HCT116 (cell line): ENCODE measurements around the gene RGCC. TPM values are rescaled to one million over a fixed set of nuclear protein-coding genes. Genes with fewer than 3 reads are reported as not detected.

Experiments used
- ATAC-seq: fragments of 200-7000 bp; cut with Tn5 transposase; 2 replicates; pipeline ENCODE4 v1.9.1; 2020; ENCODE audit warnings: mild to moderate bottlenecking, moderate library complexity
- BruUV-seq: library from RNA; stranded (reverse); fragments of 400-500 nt; replicated peaks from 2 replicates; lab custom pipeline; 2021; lab: Mats Ljungman, UMichigan
- CTCF ChIA-PET: fragments of 300-600 bp; sonication (Branson Sonifier 250); formaldehyde crosslinking; loops from one replicate; lab custom pipeline; 2021; ENCODE audit warnings: antibody characterized with exemption; lab: Charles Lee
- POLR2A ChIA-PET: fragments of 300-600, 350-600 bp; sonication (Branson Sonifier 250); formaldehyde crosslinking; loops from one replicate; lab custom pipeline; 2021; ENCODE audit warnings: antibody characterized with exemption; lab: Charles Lee
- RAD21 ChIA-PET, 2 experiments: fragments of 300-600 bp; sonication (Branson Sonifier 250); formaldehyde crosslinking; loops; one replicate each; lab custom pipeline; 2023; ENCODE audit warnings: low total read pairs in 2 of 2; ENCODE audit not compliant: uncharacterized antibody in 2 of 2, unreplicated experiment in 2 of 2, low non-redundant PET in 1 of 2; lab: Charles Lee
- DNase-seq: peaks from one replicate; pipeline ENCODE4 v3.0.0-alpha.2; 2010; ENCODE audit warnings: low read depth, low spot score
- H2AFZ ChIP-seq: fragments of 200-600 bp; shearing (Covaris generic), sonication (generic); 2 replicates; pipeline ENCODE4 v1.6.1; 2017; ENCODE audit warnings: low read depth, mixed run types, mixed read lengths, antibody characterized with exemption, low read length; ENCODE audit not compliant: poor library complexity, severe bottlenecking
- H3K27ac ChIP-seq: 2 replicates; pipeline ENCODE4 v1.5.1; 2012; ENCODE audit warnings: low read depth, low read length
- H3K27me3 ChIP-seq: fragments of 200-600 bp; sonication (generic); 2 replicates; pipeline ENCODE4 v1.6.1; 2016; ENCODE audit warnings: mixed run types, low read length, mixed read lengths; ENCODE audit not compliant: insufficient read depth
- H3K36me3 ChIP-seq, 2 experiments: fragments of 200-500 bp in 1 of 2; fragments of 200-600 bp in 1 of 2; sonication (Bioruptor generic) in 1 of 2; sonication (generic) in 1 of 2; 2 replicates each; pipeline versions ENCODE4 v1.5.1 to v1.6.1; 2014 to 2016; ENCODE audit warnings: low read length in 2 of 2, inconsistent platforms in 1 of 2, mixed read lengths in 1 of 2, mixed run types in 1 of 2; ENCODE audit not compliant: insufficient read depth in 2 of 2, control insufficient read depth in 1 of 2
- H3K4me1 ChIP-seq, 2 experiments: fragments of 200-600 bp in 1 of 2; sonication (generic) in 1 of 2; 2 replicates each; pipeline versions ENCODE4 v1.5.1 to v1.6.1; 2012 to 2017; ENCODE audit warnings: low read length in 2 of 2, inconsistent platforms in 1 of 2, mild to moderate bottlenecking in 1 of 2, mixed read lengths in 1 of 2, mixed run types in 1 of 2, moderate library complexity in 1 of 2; ENCODE audit not compliant: insufficient read depth in 2 of 2, control insufficient read depth in 1 of 2
- H3K4me2 ChIP-seq: fragments of 200-600 bp; sonication (generic); 2 replicates; pipeline ENCODE4 v1.6.1; 2017; ENCODE audit warnings: mixed run types, low read length, mixed read lengths
- H3K4me3 ChIP-seq, 2 experiments: fragments of 200-600 bp in 1 of 2; sonication (generic) in 1 of 2; replicated peaks in 1 of 2; 2 replicates each; pipeline ENCODE4 v1.5.1; 2011 to 2016; ENCODE audit warnings: low read length in 2 of 2, control low read depth in 1 of 2, low read depth in 1 of 2, mild to moderate bottlenecking in 1 of 2, mixed read lengths in 1 of 2, mixed run types in 1 of 2
- H3K79me2 ChIP-seq: fragments of 200-600 bp; sonication (generic); 2 replicates; pipeline ENCODE4 v1.6.1; 2017; ENCODE audit warnings: mild to moderate bottlenecking, mixed run types, low read length, moderate library complexity, mixed read lengths; ENCODE audit not compliant: insufficient read depth
- H3K9ac ChIP-seq: fragments of 200-600 bp; sonication (generic); 2 replicates; pipeline ENCODE4 v1.6.1; 2016; ENCODE audit warnings: low read length, mixed read lengths
- H3K9me2 ChIP-seq: fragments of 200-600 bp; sonication (generic), shearing (Covaris generic); 2 replicates; pipeline ENCODE4 v1.6.1; 2017; ENCODE audit warnings: mixed run types, mild to moderate bottlenecking, moderate library complexity; ENCODE audit not compliant: insufficient read depth
- H3K9me3 ChIP-seq, 2 experiments: fragments of 200-500 bp in 1 of 2; fragments of 200-600 bp in 1 of 2; sonication (Bioruptor generic) in 1 of 2; sonication (generic) in 1 of 2; 2 replicates each; pipeline ENCODE4 v1.6.1; 2014 to 2017; ENCODE audit warnings: low read length in 2 of 2, mixed read lengths in 2 of 2, inconsistent platforms in 1 of 2, low read depth in 1 of 2, mild to moderate bottlenecking in 1 of 2, mixed run types in 1 of 2, moderate library complexity in 1 of 2; ENCODE audit not compliant: control insufficient read depth in 1 of 2, insufficient read depth in 1 of 2
- H4K20me1 ChIP-seq: fragments of 200-600 bp; sonication (generic), shearing (Covaris generic); 2 replicates; pipeline ENCODE4 v1.6.1; 2017; ENCODE audit warnings: mixed run types, mild to moderate bottlenecking, moderate library complexity; ENCODE audit not compliant: insufficient read depth
- CEBPB ChIP-seq: IDR thresholded peaks from 2 replicates; pipeline ENCODE4 v1.6.1; 2012; ENCODE audit warnings: low read depth
- EGR1 ChIP-seq: IDR thresholded peaks from 2 replicates; pipeline ENCODE4 v1.6.1; 2012; ENCODE audit warnings: low read depth
- ELF1 ChIP-seq: IDR thresholded peaks from 2 replicates; pipeline ENCODE4 v1.6.1; 2012; ENCODE audit warnings: low read depth, borderline replicate concordance
- EZH2 ChIP-seq: fragments of 200-600 bp; sonication (generic); IDR thresholded peaks from 2 replicates; pipeline ENCODE4 v1.6.1; 2017; ENCODE audit warnings: antibody characterized with exemption, mixed run types
- EZH2phosphoT487 ChIP-seq: fragments of 200-600 bp; IDR thresholded peaks from 2 replicates; pipeline ENCODE4 v1.6.1; 2018; ENCODE audit warnings: antibody characterized with exemption, borderline replicate concordance
- FOSL1 ChIP-seq: IDR thresholded peaks from 2 replicates; pipeline ENCODE4 v1.6.1; 2012; ENCODE audit warnings: low read depth
- JUND ChIP-seq: IDR thresholded peaks from 2 replicates; pipeline ENCODE4 v1.6.1; 2012
- POLR2A ChIP-seq: IDR thresholded peaks from 2 replicates; pipeline ENCODE4 v1.7.0; 2011; ENCODE audit warnings: borderline replicate concordance; ENCODE audit not compliant: insufficient read depth, insufficient read length; ENCODE audit errors: extremely low read depth
- POLR2AphosphoS5 ChIP-seq: IDR thresholded peaks from 2 replicates; pipeline ENCODE4 v1.6.1; 2011; ENCODE audit warnings: mild to moderate bottlenecking, low read depth, low read length, moderate library complexity
- RAD21 ChIP-seq: IDR thresholded peaks from 2 replicates; pipeline ENCODE4 v1.6.1; 2012; ENCODE audit warnings: low read depth, mild to moderate bottlenecking
- SIN3A ChIP-seq: IDR thresholded peaks from 2 replicates; pipeline ENCODE4 v1.6.1; 2012; ENCODE audit warnings: low read depth
- SP1 ChIP-seq: IDR thresholded peaks from 2 replicates; pipeline ENCODE4 v1.6.1; 2012; ENCODE audit warnings: low read depth
- SRF ChIP-seq: IDR thresholded peaks from 2 replicates; pipeline ENCODE4 v1.6.1; 2012; ENCODE audit warnings: low read depth
- TCF7L2 ChIP-seq: IDR thresholded peaks from 2 replicates; pipeline ENCODE4 v1.7.0; 2011; ENCODE audit warnings: borderline replicate concordance, inconsistent platforms; ENCODE audit not compliant: insufficient read depth, insufficient read length; ENCODE audit errors: extremely low read depth
- YY1 ChIP-seq: IDR thresholded peaks from 2 replicates; pipeline ENCODE4 v1.6.1; 2011; ENCODE audit warnings: low read length, low read depth, moderate library complexity, mild to moderate bottlenecking; ENCODE audit not compliant: insufficient replicate concordance; ENCODE audit errors: extremely low read depth
- ZFX ChIP-seq: fragments of 450-650 bp; IDR thresholded peaks from 2 replicates; pipeline ENCODE4 v1.6.1; 2017
- ZNF274 ChIP-seq: fragments of 200-500 bp; sonication (Bioruptor generic); IDR thresholded peaks from 2 replicates; pipeline ENCODE4 v1.6.1; 2014; ENCODE audit warnings: mild to moderate bottlenecking, low read depth, low read length, inconsistent platforms
- intact Hi-C: fragments of 100-400 bp; cut with micrococcal nuclease; formaldehyde crosslinking; loops from 2 replicates; pipeline ENCODE4 v1.10.0; 2022
- total RNA-seq: library from RNA; stranded (reverse); gene quantifications from one replicate; pipeline ENCODE4 v1.2.1, GENCODE V29; 2021; ENCODE audit not compliant: unreplicated experiment
- TF ChIP-seq, protein P1 (sequence below): IDR thresholded peaks from 2 replicates; pipeline ENCODE4 v1.6.1; 2011; ENCODE audit warnings: mild to moderate bottlenecking, low read length, moderate library complexity; ENCODE audit not compliant: insufficient replicate concordance; ENCODE audit errors: extremely low read depth
- TF ChIP-seq, protein P2 (sequence below): IDR thresholded peaks from 2 replicates; pipeline ENCODE4 v1.6.1; 2012
- TF ChIP-seq, protein P3 (sequence below): IDR thresholded peaks from 2 replicates; pipeline ENCODE4 v1.6.1; 2012; ENCODE audit warnings: low read depth

Gene RGCC
- total RNA-seq, 1 experiment from 2014 or later, result 3.2 TPM

DNA sequence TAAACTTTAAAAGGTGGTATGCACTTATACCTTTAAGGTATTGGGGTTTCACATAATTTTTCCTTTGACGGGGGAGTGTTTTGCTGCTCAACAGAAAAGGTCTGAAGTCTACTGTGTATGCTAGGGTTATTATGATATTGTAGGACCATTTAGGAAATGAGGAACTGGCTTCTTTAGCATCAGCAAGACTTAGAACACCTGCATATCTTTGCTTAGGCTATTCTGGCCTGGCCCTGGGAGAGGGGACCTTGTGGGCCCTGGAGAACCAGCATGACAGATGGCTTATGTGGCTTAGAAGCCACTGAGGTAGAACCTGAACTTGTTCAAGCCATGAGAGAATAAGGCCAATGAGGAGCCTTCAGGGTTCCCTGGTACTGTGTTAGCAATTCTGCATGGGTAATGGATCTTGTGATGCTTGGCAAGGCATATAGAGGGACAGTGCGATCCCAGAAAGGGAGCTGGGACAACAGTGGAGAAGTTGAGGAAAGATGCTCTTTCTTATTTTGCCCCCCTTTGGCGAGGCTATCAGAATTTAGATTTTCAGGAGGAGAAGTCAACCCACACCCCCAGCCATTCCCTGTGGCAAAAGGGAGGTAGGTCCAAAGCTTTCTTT is 4.3 kb downstream of the RGCC start:
- BruUV-seq, result no TSS peak

More for the DNA sequence above, 4.3 kb downstream of the RGCC start:
- Histone ChIP-seq H3K9me3 (no peaks in the 10 kb centered on the region), H3K4me3 (no peak overlapping the region), H3K9ac (no peak overlapping the region), H4K20me1 (no peaks in the 10 kb centered on the region), H3K27me3 (no peaks in the 10 kb centered on the region), H3K4me1 (peaks cover 11 to 29% of the 10 kb centered on the region in 2 experiments), H3K36me3 (no peaks in the 10 kb centered on the region), H2AFZ (no peak overlapping the region), H3K79me2 (no peaks in the 10 kb centered on the region), H3K9me2 (no peaks in the 10 kb centered on the region), H3K4me2 (no peak overlapping the region), H3K27ac (no peak overlapping the region)
- TF ChIP-seq, protein P1, sequence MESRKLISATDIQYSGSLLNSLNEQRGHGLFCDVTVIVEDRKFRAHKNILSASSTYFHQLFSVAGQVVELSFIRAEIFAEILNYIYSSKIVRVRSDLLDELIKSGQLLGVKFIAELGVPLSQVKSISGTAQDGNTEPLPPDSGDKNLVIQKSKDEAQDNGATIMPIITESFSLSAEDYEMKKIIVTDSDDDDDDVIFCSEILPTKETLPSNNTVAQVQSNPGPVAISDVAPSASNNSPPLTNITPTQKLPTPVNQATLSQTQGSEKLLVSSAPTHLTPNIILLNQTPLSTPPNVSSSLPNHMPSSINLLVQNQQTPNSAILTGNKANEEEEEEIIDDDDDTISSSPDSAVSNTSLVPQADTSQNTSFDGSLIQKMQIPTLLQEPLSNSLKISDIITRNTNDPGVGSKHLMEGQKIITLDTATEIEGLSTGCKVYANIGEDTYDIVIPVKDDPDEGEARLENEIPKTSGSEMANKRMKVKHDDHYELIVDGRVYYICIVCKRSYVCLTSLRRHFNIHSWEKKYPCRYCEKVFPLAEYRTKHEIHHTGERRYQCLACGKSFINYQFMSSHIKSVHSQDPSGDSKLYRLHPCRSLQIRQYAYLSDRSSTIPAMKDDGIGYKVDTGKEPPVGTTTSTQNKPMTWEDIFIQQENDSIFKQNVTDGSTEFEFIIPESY, result no peak
- no peak for TF ChIP-seq TCF7L2
- TF ChIP-seq RAD21, result no peak
- no peak for TF ChIP-seq JUND
- TF ChIP-seq EGR1, result no peak
- no peak for TF ChIP-seq ELF1
- TF ChIP-seq, protein P2, sequence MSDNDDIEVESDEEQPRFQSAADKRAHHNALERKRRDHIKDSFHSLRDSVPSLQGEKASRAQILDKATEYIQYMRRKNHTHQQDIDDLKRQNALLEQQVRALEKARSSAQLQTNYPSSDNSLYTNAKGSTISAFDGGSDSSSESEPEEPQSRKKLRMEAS, result no peak
- no peak for TF ChIP-seq SIN3A
- TF ChIP-seq ZFX, result no peak
- TF ChIP-seq, protein P3, sequence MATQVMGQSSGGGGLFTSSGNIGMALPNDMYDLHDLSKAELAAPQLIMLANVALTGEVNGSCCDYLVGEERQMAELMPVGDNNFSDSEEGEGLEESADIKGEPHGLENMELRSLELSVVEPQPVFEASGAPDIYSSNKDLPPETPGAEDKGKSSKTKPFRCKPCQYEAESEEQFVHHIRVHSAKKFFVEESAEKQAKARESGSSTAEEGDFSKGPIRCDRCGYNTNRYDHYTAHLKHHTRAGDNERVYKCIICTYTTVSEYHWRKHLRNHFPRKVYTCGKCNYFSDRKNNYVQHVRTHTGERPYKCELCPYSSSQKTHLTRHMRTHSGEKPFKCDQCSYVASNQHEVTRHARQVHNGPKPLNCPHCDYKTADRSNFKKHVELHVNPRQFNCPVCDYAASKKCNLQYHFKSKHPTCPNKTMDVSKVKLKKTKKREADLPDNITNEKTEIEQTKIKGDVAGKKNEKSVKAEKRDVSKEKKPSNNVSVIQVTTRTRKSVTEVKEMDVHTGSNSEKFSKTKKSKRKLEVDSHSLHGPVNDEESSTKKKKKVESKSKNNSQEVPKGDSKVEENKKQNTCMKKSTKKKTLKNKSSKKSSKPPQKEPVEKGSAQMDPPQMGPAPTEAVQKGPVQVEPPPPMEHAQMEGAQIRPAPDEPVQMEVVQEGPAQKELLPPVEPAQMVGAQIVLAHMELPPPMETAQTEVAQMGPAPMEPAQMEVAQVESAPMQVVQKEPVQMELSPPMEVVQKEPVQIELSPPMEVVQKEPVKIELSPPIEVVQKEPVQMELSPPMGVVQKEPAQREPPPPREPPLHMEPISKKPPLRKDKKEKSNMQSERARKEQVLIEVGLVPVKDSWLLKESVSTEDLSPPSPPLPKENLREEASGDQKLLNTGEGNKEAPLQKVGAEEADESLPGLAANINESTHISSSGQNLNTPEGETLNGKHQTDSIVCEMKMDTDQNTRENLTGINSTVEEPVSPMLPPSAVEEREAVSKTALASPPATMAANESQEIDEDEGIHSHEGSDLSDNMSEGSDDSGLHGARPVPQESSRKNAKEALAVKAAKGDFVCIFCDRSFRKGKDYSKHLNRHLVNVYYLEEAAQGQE, result no peak
- TF ChIP-seq YY1, result no peak
- no peak for TF ChIP-seq SRF
- no peak for TF ChIP-seq EZH2phosphoT487
- no peak for TF ChIP-seq POLR2A
- TF ChIP-seq CEBPB, result no peak
- TF ChIP-seq FOSL1, result no peak
- no peak for TF ChIP-seq EZH2
- TF ChIP-seq POLR2AphosphoS5, result no peak
- TF ChIP-seq ZNF274, result no peak
- no peak for TF ChIP-seq SP1
- ChIA-PET CTCF (no interaction called here), POLR2A (no interaction called here), RAD21 (no interaction called here)
- no peak for ATAC-seq
- DNase-seq, result no peak
- intact Hi-C loops, result no loop called here
